Progenitor cell of endocrine pancreas (in vitro differentiated cells): ENCODE results near the gene PNPO. TPM values are rescaled to one million over a fixed set of nuclear protein-coding genes. Genes with fewer than 3 reads are reported as not detected.

Experiments
- DNase-seq: peaks from one replicate; pipeline ENCODE4 v3.0.0; 2021; ENCODE audit warnings: low spot score; ENCODE audit not compliant: unreplicated experiment
- H3K27ac Mint-ChIP-seq: 2 replicates; pipeline ENCODE4 v1.8.0; 2021; ENCODE audit warnings: mild to moderate bottlenecking, moderate library complexity, mixed read lengths
- H3K27me3 Mint-ChIP-seq: 2 replicates; pipeline ENCODE4 v1.8.0; 2021; ENCODE audit warnings: mixed read lengths
- H3K36me3 Mint-ChIP-seq: 2 replicates; pipeline ENCODE4 v1.8.0; 2022; ENCODE audit warnings: mixed read lengths; ENCODE audit not compliant: insufficient read depth
- H3K4me1 Mint-ChIP-seq: 2 replicates; pipeline ENCODE4 v1.8.0; 2021; ENCODE audit warnings: low read depth, mixed read lengths
- H3K4me3 Mint-ChIP-seq: 2 replicates; pipeline ENCODE4 v1.8.0; 2021; ENCODE audit warnings: low read depth, mild to moderate bottlenecking, moderate library complexity, mixed read lengths
- H3K9me3 Mint-ChIP-seq: 2 replicates; pipeline ENCODE4 v1.8.0; 2021; ENCODE audit warnings: low read depth, mixed read lengths
- CTCF ChIP-seq: fragments of 200-600 bp; sonication (generic); IDR thresholded peaks from one replicate; pipeline ENCODE4 v1.5.0; 2021; ENCODE audit warnings: antibody characterized with exemption, mild to moderate bottlenecking; ENCODE audit not compliant: unreplicated experiment
- total RNA-seq: library from RNA; stranded (reverse); gene quantifications from 2 replicates; pipeline ENCODE4 v1.2.1, GENCODE V29; 2021

PNPO gene
- total RNA-seq, 1 donor from 2014 or later: 12.2 TPM

GRCh38 chr17:47946516-47946915 lies 5.1 kb downstream of the PNPO start:
- H3K36me3 Mint-ChIP-seq: peaks cover 1% of the 10 kb centered on the region
- TF ChIP-seq CTCF: no peak
- peaks cover 24% of the 10 kb centered on the region for H3K4me1 Mint-ChIP-seq
- H3K9me3 Mint-ChIP-seq: no peaks in the 10 kb centered on the region
- H3K27me3 Mint-ChIP-seq: no peaks in the 10 kb centered on the region
- DNase-seq: no peak
- peak overlapping the region; percentile 92 for H3K27ac Mint-ChIP-seq
- no peak overlapping the region for H3K4me3 Mint-ChIP-seq

GRCh38 chr17:47946929-47947397 lies 5.6 kb downstream of the PNPO start:
- Mint-ChIP-seq H3K27ac (peak overlapping the region; percentile 92), H3K36me3 (peaks cover 4% of the 10 kb centered on the region), H3K27me3 (no peaks in the 10 kb centered on the region), H3K4me1 (peaks cover 23% of the 10 kb centered on the region), H3K4me3 (no peak overlapping the region), H3K9me3 (no peaks in the 10 kb centered on the region)
- peak; percentile 84 for TF ChIP-seq CTCF
- peak; percentile 54 for DNase-seq

- Mint-ChIP-seq H3K27me3 (no peaks in the 10 kb centered on the region), H3K4me3 (no peak overlapping the region), H3K36me3 (peaks cover 8% of the 10 kb centered on the region), H3K4me1 (peaks cover 21% of the 10 kb centered on the region), H3K27ac (peak overlapping the region; percentile 39), H3K9me3 (no peaks in the 10 kb centered on the region)
- no peak for DNase-seq
- TF ChIP-seq CTCF: no peak
These were observed 7.4 kb downstream of the PNPO start for GRCh38 chr17:47948706-47949196.

GRCh38 chr17:47949197-47949759 lies 7.9 kb downstream of the PNPO start:
- peak; percentile 94 for DNase-seq
- Mint-ChIP-seq H3K4me1 (peaks cover 23% of the 10 kb centered on the region), H3K4me3 (no peak overlapping the region), H3K36me3 (peaks cover 8% of the 10 kb centered on the region), H3K27ac (peak overlapping the region; percentile 51), H3K27me3 (no peaks in the 10 kb centered on the region), H3K9me3 (no peaks in the 10 kb centered on the region)
- TF ChIP-seq CTCF: peak; percentile 95

DNA sequence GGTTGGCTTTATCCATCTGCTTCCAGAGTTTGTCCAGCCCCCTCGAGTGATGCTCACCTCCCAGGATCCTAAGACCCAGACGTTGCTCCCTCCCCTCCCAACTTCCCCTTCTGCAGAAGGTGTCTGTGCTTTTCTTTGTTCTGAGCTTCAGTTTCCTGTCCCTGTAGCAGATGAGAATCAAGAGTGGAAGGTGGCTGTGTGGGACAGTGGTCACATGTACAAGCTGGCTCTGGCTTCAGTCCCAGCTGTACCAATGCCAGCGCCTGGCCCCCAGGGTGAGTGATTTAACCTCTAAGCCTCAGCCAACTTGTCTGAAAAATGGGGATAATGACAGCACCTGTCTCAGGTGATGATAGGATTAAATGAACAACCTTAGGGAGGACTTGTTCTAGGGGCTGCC lies 8.6 kb downstream of the PNPO start:
- Mint-ChIP-seq H3K4me1 (peaks cover 26% of the 10 kb centered on the region), H3K4me3 (no peak overlapping the region), H3K27ac (peak overlapping the region; percentile 56), H3K27me3 (no peaks in the 10 kb centered on the region), H3K9me3 (no peaks in the 10 kb centered on the region), H3K36me3 (peaks cover 10% of the 10 kb centered on the region)
- no peak for DNase-seq
- no peak for TF ChIP-seq CTCF
